ENCODE results near the gene RPS6KA2. TPM values are rescaled to one million over a fixed set of nuclear protein-coding genes. Genes with fewer than 3 reads are reported as not detected.
"Not testable (repeated sequence)": the region's sequence is repeated elsewhere in the genome, so short reads cannot be mapped to it uniquely, and the experiment has no call there.

RPS6KA2 gene
- total RNA-seq, 2 donors from 2014 or later: 2.9 to 4.0 TPM

GRCh38 chr6:166643891-166644590 lies 17.0 kb upstream of the RPS6KA2 start:
- no peak for ATAC-seq

DNA sequence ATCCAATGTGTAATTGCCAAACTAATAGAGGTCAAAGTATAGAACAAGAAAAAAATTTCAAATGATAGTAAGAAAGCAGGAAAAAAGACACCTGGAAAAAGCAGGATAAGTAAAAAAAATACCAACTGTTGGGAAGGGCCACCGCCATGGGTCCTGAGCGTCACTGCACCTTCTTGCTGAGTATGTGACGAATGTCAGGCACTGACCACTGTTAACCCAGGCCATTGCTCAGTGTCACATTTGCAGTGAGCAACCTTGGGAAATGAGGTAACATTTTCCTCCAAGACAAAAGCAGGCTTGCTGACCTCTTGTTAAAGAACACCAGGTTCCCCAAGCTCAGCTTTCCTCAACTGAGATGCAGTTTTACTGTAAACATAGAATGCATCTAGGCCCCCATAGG lies 15.6 kb upstream of the RPS6KA2 start:
- Mint-ChIP-seq H3K27ac (no peak overlapping the region), H3K36me3 (peaks cover 0 to 6% of the 10 kb centered on the region in 2 donors), H3K9me3 (no peaks in the 10 kb centered on the region)
- ATAC-seq (no peak), DNase-seq (ENCODE audit: low spot score in 2 of 2) (no peak)

More at GRCh38 chr6:166643891-166644590, 17.0 kb upstream of the RPS6KA2 start:
- H3K36me3 Mint-ChIP-seq: peaks cover 0 to 6% of the 10 kb centered on the region in 2 donors
- no peak for DNase-seq (ENCODE audit: low spot score in 2 of 2)
- H3K27ac Mint-ChIP-seq: no peak overlapping the region
- H3K9me3 Mint-ChIP-seq: no peaks in the 10 kb centered on the region

GRCh38 chr6:166640342-166641043 lies 13.4 kb upstream of the RPS6KA2 start:
- peaks cover 0 to 6% of the 10 kb centered on the region in 2 donors for H3K36me3 Mint-ChIP-seq
- DNase-seq (ENCODE audit: low spot score in 2 of 2) (no peak), ATAC-seq (peak; percentile 66 to 67)
- H3K9me3 Mint-ChIP-seq: no peaks in the 10 kb centered on the region
- H3K27ac Mint-ChIP-seq: no peak overlapping the region

- H3K9me3 Mint-ChIP-seq: no peaks in the 10 kb centered on the region
- H3K36me3 Mint-ChIP-seq: peaks cover 0 to 6% of the 10 kb centered on the region in 2 donors
- H3K27ac Mint-ChIP-seq: no peak overlapping the region
- DNase-seq (ENCODE audit: low spot score in 2 of 2) (no peak), ATAC-seq (no peak)
Observed at GRCh38 chr6:166639921-166640320, 12.9 kb upstream of the RPS6KA2 start.

DNA sequence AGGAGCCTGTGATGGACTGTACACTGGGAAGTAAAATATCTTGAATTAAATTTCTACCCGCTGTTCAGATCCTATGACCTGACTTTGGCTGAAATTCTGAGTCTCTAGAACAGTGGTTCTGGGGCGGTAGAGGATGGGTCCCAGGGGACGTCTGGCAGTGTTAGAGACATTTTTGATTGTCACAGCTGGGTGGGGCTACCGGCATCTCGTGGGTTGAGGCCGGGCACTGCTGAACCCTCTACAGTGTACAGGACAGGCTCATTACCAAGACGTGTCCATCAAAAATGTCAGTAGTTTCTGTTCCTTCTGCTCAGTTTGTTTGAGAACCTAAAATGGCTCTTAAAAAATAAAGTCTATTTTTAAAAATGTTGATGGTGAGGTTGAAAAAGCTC lies 11.5 kb upstream of the RPS6KA2 start:
- Mint-ChIP-seq H3K9me3 (no peaks in the 10 kb centered on the region), H3K27ac (no peak overlapping the region), H3K36me3 (no peaks in the 10 kb centered on the region)
- ATAC-seq (no peak), DNase-seq (ENCODE audit: low spot score in 2 of 2) (no peak)

- no peak for DNase-seq (ENCODE audit: low spot score in 2 of 2)
- Mint-ChIP-seq H3K36me3 (no peaks in the 10 kb centered on the region), H3K27ac (no peak overlapping the region), H3K9me3 (no peaks in the 10 kb centered on the region)
- no peak for ATAC-seq
Observed at GRCh38 chr6:166637812-166638572, 10.9 kb upstream of the RPS6KA2 start.

- H3K36me3 Mint-ChIP-seq: no peaks in the 10 kb centered on the region
- H3K27ac Mint-ChIP-seq: no peak overlapping the region
- DNase-seq (ENCODE audit: low spot score in 2 of 2): no peak
- no peaks in the 10 kb centered on the region for H3K9me3 Mint-ChIP-seq
- no peak for ATAC-seq
Observed at GRCh38 chr6:166636934-166637333, 9.9 kb upstream of the RPS6KA2 start.

DNA sequence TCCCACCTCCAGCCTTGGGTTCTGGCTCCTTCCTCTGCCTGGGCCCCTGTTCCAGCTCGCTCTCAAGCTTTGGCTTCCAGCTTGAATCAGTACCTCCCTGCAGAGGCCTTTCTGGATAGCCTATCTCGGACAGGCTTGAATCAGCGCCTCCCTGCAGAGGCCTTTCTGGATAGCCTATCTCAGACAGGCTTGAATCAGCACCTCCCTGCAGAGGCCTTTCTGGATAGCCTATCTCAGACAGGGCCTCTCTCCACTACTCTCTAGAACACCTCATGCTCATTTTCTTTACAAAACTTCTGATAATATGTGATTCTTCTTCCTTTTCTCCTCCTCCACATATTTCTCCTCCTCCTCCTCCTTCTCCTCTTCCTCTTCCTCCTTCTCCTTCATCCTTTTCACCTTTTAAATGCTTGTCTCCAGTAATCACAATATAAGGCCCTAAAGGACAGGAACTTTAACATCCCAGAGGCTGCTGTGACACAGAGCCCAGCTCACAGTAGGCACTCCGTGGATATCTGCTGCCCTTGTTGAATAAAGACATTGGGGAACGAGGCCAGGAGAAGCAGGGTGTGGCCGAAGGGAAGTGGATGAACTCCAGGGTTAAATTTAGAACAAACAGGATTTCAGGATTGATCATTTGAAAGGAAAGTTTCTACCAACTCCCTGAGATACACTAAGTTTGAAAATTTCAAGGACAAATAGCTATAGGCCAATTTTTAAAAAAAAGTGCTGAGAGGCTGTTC lies 9.3 kb upstream of the RPS6KA2 start:
- no peaks in the 10 kb centered on the region for H3K9me3 Mint-ChIP-seq
- H3K36me3 Mint-ChIP-seq: no peaks in the 10 kb centered on the region
- no peak for ATAC-seq
- DNase-seq (ENCODE audit: low spot score in 2 of 2): no peak
- no peak overlapping the region for H3K27ac Mint-ChIP-seq

DNA sequence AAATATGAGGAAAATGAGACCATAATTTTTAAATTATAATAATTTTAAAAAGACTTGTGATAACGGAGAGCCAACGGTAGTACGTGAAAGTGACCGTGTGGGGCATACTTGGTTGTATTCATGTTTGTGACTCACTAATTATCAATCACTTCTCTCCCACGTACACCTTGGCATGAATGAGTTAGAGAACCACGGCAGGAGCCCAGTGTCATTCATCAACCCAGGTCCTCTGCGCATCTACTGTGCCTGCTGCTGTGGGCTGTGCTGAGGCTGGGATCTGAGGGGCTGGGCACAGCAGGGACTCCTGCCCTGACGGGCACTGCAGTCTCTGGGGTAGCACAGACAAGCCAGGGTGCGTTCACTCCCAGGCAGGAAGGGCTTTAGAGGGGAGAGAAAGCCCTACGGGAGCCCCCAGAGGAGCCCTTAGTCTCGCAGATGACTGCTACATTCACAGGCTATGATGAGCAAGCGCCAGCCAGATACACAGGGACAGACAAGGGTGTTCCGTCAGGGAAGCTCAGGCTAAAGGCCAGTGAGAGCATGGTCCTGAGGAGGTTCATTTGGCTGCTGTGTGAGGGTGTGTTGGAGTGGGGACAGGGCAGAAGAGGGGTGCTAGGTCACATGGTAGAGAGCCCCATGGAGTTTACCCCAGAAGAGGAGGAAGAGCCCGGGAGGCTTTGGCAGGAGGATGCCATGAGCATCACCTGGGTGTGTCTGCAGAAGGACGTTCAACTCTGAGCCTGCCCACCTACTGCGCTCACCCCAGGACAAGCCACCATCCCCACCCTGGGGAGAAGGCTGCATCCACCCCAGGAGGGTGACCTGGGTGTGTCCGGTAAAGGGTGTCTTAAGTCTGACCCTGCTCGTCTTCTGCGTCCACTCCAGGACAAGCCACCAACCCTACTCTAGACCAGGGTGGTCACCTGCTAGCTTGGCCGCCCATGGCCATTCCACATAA lies 8.2 kb upstream of the RPS6KA2 start:
- Mint-ChIP-seq H3K36me3 (no peaks in the 10 kb centered on the region), H3K27ac (no peak overlapping the region), H3K9me3 (no peaks in the 10 kb centered on the region)
- DNase-seq (ENCODE audit: low spot score in 2 of 2) (no peak), ATAC-seq (no peak)

DNA sequence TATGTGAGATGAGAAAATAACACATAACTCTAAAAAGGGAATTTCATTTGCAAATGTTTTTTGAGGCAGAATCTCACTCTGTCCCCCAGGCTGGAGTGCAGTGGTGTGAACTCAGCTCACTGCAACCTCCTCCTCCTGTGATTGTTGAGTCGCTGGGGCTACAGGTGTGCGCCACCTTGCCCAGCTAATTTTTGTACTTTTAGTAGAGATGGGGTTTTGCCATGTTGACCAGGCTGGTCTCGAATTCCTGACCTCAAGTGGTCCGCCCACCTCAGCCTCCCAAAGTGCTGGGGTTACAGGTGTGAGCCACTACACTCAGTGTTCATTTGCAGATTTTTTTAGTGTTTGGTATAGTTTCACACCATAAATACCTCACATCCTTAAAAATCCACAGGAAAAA lies 7.5 kb upstream of the RPS6KA2 start:
- not testable (repeated sequence) for H3K27ac Mint-ChIP-seq; H3K9me3 Mint-ChIP-seq; DNase-seq (ENCODE audit: low spot score in 2 of 2); ATAC-seq; H3K36me3 Mint-ChIP-seq

DNA sequence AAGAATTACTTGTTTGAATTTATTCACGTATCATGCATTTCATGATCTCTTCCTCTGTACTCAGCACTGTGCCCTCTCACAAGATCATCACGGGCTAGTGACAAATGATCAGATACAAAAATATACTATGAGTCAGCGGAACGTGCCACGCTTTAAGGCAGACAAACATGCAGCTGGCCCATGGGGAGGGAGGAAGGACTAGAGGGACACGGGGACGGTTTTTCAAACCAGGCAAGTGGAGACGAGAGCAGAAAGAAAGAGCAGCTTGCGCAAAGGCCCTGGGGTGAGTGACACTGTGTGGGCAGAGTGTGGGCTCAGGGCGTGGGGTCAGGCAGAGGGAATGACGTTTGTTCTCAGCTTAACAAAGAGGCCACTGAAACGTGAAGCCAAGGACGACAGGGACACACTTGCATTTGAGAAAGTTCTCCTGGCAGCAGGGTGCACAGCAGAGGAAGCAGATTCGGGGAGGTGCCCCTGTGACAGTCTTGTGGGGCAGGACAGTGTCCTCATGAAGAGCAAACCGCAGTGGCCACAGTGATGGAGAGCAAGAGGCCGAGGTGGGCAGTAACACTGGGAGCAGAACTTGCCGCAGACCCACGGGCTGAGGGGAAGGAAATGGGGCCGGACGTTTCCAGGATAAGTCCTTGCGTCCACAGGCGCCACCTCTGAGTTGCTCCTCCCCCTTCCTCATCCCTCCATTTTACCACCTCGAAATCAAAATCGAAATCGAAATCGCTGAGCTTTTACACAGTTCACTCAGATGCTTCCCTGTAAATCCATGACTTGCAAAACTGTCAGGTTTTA lies 6.9 kb upstream of the RPS6KA2 start:
- no peak overlapping the region for H3K27ac Mint-ChIP-seq
- no peak for ATAC-seq
- H3K36me3 Mint-ChIP-seq: no peaks in the 10 kb centered on the region
- no peaks in the 10 kb centered on the region for H3K9me3 Mint-ChIP-seq
- no peak for DNase-seq (ENCODE audit: low spot score in 2 of 2)

- Mint-ChIP-seq H3K9me3 (no peaks in the 10 kb centered on the region), H3K27ac (no peak overlapping the region), H3K36me3 (no peaks in the 10 kb centered on the region)
- no peak for ATAC-seq
- no peak for DNase-seq (ENCODE audit: low spot score in 2 of 2)
Observed at GRCh38 chr6:166632731-166633130, 5.7 kb upstream of the RPS6KA2 start.

DNA sequence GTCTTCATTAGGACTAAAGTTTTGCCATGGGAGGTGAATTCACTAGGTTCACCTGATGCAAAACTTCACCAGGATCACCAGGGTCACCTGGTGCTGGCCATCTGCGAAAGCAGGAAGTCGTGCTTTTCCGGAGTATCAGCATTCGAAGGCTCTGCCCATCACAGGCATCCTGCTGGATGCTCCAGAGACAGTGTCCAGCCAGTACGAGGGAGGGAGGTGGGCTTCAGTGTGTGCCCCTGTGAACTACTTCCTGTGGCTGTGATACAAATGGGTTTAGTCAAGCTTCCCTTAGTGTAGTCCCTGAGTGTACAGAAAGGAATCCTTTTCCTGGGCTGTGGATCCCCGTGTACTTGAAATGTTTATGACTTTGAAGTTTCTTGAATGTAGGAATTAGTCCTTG lies 3.4 kb upstream of the RPS6KA2 start:
- no peaks in the 10 kb centered on the region for H3K36me3 Mint-ChIP-seq
- H3K27ac Mint-ChIP-seq: no peak overlapping the region
- H3K9me3 Mint-ChIP-seq: no peaks in the 10 kb centered on the region
- ATAC-seq (no peak), DNase-seq (ENCODE audit: low spot score in 2 of 2) (no peak)

- ATAC-seq: no peak
- Mint-ChIP-seq H3K27ac (no peak overlapping the region), H3K9me3 (no peaks in the 10 kb centered on the region), H3K36me3 (no peaks in the 10 kb centered on the region)
- DNase-seq (ENCODE audit: low spot score in 2 of 2): no peak
Observed at GRCh38 chr6:166629628-166630027, 2.6 kb upstream of the RPS6KA2 start.
